ENCODE data around the gene GMDS.

The GMDS gene

DNA sequence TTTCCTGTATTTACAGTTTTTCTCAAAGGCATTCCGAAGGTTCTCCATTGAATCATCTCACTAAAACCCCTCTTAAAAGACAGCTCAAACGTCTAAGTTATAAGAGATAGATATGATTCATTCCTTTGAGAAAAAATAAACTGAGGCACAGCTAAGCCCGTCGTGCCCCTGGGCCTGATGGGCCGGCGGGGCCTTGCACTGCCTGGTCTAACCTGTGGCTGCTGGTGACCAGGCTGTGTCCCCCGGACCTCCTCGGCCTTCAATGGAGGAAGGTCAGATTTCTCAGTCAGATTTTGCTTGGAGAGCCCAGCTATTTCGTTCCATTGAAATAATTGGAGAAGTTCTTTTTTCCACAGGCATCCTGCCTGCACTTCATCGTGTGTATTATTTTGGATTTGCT lies 647.0 kb downstream of the GMDS start:
- TF ChIP-seq, protein P1, sequence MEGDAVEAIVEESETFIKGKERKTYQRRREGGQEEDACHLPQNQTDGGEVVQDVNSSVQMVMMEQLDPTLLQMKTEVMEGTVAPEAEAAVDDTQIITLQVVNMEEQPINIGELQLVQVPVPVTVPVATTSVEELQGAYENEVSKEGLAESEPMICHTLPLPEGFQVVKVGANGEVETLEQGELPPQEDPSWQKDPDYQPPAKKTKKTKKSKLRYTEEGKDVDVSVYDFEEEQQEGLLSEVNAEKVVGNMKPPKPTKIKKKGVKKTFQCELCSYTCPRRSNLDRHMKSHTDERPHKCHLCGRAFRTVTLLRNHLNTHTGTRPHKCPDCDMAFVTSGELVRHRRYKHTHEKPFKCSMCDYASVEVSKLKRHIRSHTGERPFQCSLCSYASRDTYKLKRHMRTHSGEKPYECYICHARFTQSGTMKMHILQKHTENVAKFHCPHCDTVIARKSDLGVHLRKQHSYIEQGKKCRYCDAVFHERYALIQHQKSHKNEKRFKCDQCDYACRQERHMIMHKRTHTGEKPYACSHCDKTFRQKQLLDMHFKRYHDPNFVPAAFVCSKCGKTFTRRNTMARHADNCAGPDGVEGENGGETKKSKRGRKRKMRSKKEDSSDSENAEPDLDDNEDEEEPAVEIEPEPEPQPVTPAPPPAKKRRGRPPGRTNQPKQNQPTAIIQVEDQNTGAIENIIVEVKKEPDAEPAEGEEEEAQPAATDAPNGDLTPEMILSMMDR (IDR thresholded peaks at IDR 0.05; ENCODE audit: insufficient read depth, low read depth, low read length, missing control alignments) = no peak
- H3K4me3 ChIP-seq (ENCODE audit: low read length) = no peak overlapping the region
- DNase-seq (ENCODE audit: low read depth) = no peak

GRCh38 chr6:1597924-1598323 lies 647.5 kb downstream of the GMDS start:
- TF ChIP-seq, protein P1 (IDR thresholded peaks at IDR 0.05; ENCODE audit: insufficient read depth, low read depth, low read length, missing control alignments) = no peak
- H3K4me3 ChIP-seq (ENCODE audit: low read length) = no peak overlapping the region
- DNase-seq (ENCODE audit: low read depth) = peak; percentile 91

GRCh38 chr6:1597121-1597744 lies 648.2 kb downstream of the GMDS start:
- no peak for DNase-seq (ENCODE audit: low read depth)
- no peak overlapping the region for H3K4me3 ChIP-seq (ENCODE audit: low read length)
- TF ChIP-seq, protein P1 (IDR thresholded peaks at IDR 0.05; ENCODE audit: insufficient read depth, low read depth, low read length, missing control alignments) = no peak

GRCh38 chr6:1596088-1596852 lies 649.1 kb downstream of the GMDS start:
- no peak overlapping the region for H3K4me3 ChIP-seq (ENCODE audit: low read length)

DNA sequence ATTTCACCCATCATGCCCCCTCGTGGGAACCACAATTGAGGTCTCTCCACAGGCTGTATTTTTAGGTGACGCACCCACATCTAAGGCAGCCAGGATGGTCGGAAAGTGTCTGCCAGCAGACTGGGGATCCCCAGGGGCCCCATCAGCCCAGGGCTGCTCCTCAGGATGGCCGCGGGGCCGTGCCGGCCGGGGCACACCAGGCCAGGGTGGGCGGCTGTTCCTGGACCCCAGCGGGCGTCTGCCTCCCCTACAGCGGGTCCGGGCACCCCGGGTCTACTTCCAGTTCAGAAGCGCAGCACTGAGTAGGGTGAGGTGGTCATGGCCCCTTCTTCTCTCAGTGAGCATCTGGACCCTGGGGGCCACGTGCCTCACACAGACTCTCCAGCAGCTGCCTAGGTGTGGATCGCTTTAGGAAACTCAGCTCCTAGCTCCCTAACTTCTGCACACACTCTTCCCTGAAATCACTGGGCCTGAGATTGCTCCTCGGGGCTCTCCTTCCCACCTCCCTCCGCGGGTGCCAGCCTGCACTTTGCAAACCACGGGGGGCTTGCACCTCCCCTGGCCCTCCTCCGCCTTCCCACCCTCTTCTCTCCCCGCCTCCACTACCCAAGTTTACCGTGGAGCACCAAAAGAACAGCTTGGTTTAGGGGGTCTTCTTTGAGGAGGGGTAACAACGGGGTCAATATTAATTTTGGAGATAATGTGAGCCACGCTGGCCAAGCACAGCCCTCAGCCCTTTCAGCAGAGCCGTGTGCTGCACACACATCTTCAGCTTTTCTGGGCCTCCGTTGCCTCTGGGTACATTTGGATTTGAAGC lies 649.9 kb downstream of the GMDS start:
- no peak for DNase-seq (ENCODE audit: low read depth)
- TF ChIP-seq, protein P1 (IDR thresholded peaks at IDR 0.05; ENCODE audit: insufficient read depth, low read depth, low read length, missing control alignments) = no peak
- no peak overlapping the region for H3K4me3 ChIP-seq (ENCODE audit: low read length)

More at GRCh38 chr6:1596088-1596852, 649.1 kb downstream of the GMDS start:
- TF ChIP-seq, protein P1 (IDR thresholded peaks at IDR 0.05; ENCODE audit: insufficient read depth, low read depth, low read length, missing control alignments) = peak; percentile 87
- DNase-seq (ENCODE audit: low read depth) = peak; percentile 64

DNA sequence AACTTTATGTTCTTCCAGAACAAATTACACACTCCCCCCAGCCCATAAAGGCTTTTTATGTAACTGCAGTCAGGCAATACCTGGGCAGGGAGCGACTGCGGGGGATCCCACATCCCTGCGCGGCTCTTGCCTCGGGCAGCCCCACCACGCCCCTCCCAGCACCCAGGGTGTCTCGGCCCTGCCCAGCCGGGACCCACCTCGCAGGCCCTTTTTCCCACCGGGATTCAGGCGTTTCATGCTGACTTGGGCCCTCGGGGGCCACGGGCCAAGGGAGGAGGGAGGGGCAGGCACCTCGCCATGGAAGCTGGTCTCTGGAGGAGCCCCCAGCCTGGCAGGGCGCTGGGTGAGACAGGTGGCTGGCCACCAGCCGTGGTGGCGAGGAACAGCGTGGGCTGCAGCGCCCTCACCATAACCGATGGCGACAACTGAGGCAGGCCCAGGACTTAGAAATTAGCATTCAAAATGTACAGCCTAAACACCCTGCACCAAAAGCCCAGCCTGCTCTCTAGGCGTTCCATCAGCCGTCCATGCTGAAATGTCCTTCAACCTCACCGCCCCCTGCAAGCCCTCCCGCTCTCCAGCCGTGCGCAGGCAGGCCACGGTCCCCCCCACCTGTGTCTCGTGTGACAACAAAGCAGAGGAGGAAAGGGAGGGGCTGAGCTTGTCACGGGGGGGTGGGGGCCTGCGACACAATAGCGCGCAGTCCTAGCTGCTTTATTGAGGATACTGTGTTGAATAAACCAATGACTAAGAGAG lies 650.8 kb downstream of the GMDS start:
- H3K4me3 ChIP-seq (ENCODE audit: low read length) = no peak overlapping the region
- no peak for DNase-seq (ENCODE audit: low read depth)
- TF ChIP-seq, protein P1 (IDR thresholded peaks at IDR 0.05; ENCODE audit: insufficient read depth, low read depth, low read length, missing control alignments) = no peak

Measured in epithelial cell of esophagus (primary cell).